GM12878 (cell line): ENCODE results near the gene TRPV3. TPM values are rescaled to one million over a fixed set of nuclear protein-coding genes. Genes with fewer than 3 reads are reported as not detected.

Source experiments
- ATAC-seq: fragments of 200-7000 bp; cut with Tn5 transposase; 3 replicates; pipeline ENCODE4 v1.9.1; 2020; ENCODE audit warnings: mild to moderate bottlenecking, moderate library complexity
- BruUV-seq: library from RNA; stranded (reverse); fragments of 400-500 nt; replicated peaks from 2 replicates; lab custom pipeline; 2021; lab: Mats Ljungman, UMichigan
- CTCF ChIA-PET: fragments of 300-600 bp; sonication (Branson Sonifier 250); formaldehyde crosslinking; extraction: SDS; loops from one replicate; lab custom pipeline; 2021; ENCODE audit warnings: inconsistent platforms; lab: Yijun Ruan, JAX
- POLR2A ChIA-PET: fragments of 350-600 bp; formaldehyde crosslinking; extraction: SDS; loops from one replicate; lab custom pipeline; 2021; ENCODE audit warnings: inconsistent platforms; lab: Charles Lee
- RAD21 ChIA-PET: fragments of 300-600 bp; sonication (Branson Sonifier 250); formaldehyde crosslinking; loops from one replicate; lab custom pipeline; 2023; ENCODE audit warnings: antibody characterized with exemption; ENCODE audit not compliant: unreplicated experiment; lab: Charles Lee
- SMC1A ChIA-PET: fragments of 300-600 bp; sonication (Branson Sonifier 250); formaldehyde crosslinking; loops from one replicate; lab custom pipeline; 2023; ENCODE audit not compliant: unreplicated experiment, uncharacterized antibody; lab: Charles Lee
- DNase-seq: peaks from one replicate; pipeline ENCODE4 v3.0.0-alpha.2; 2011; ENCODE audit warnings: low read depth, low spot score
- FAIRE-seq: peaks from 3 replicates; lab custom pipeline; 2011; peaks lifted over from hg19 to GRCh38; lab: Jason Lieb, UNC
- H2AFZ ChIP-seq: 2 replicates; pipeline ENCODE4 v1.6.0; 2011; ENCODE audit warnings: low read depth, low read length, control low read depth; ENCODE audit not compliant: control insufficient read depth
- H3K27ac ChIP-seq: 2 replicates; pipeline ENCODE4 v1.5.1; 2011; ENCODE audit warnings: control low read depth; ENCODE audit not compliant: control insufficient read depth, insufficient read depth
- H3K27me3 ChIP-seq, 2 experiments: replicated peaks in 1 of 2; 2 replicates each; pipeline versions ENCODE4 v1.6.0 to v1.6.1; 2011; ENCODE audit warnings: low read length in 1 of 2; ENCODE audit not compliant: control insufficient read depth in 2 of 2, insufficient read depth in 2 of 2
- H3K36me3 ChIP-seq, 2 experiments: 2 replicates each; pipeline ENCODE4 v1.5.1; 2011; ENCODE audit warnings: low read length in 1 of 2; ENCODE audit not compliant: control insufficient read depth in 2 of 2, insufficient read depth in 2 of 2
- H3K4me1 ChIP-seq: 2 replicates; pipeline ENCODE4 v1.6.1; 2011; ENCODE audit warnings: mild to moderate bottlenecking, low read length, moderate library complexity, mixed read lengths; ENCODE audit not compliant: control insufficient read depth, insufficient read depth
- H3K4me2 ChIP-seq: 2 replicates; pipeline ENCODE4 v1.6.0; 2011; ENCODE audit warnings: control low read depth; ENCODE audit not compliant: control insufficient read depth, insufficient read depth
- H3K4me3 ChIP-seq: fragments of 200-600 bp; sonication (generic); 2 replicates; pipeline ENCODE4 v1.5.1; 2016
- H3K79me2 ChIP-seq: 2 replicates; pipeline ENCODE4 v1.6.0; 2011; ENCODE audit warnings: low read length; ENCODE audit not compliant: control insufficient read depth, insufficient read depth
- H3K9ac ChIP-seq: 2 replicates; pipeline ENCODE4 v1.8.0; 2011; ENCODE audit warnings: low read length, control low read depth, mixed read lengths; ENCODE audit not compliant: control insufficient read depth, insufficient read depth
- H3K9me3 ChIP-seq: replicated peaks from 3 replicates; pipeline ENCODE4 v1.5.1; 2011; ENCODE audit warnings: mild to moderate bottlenecking, low read length; ENCODE audit not compliant: control insufficient read depth, insufficient read depth
- H4K20me1 ChIP-seq: 2 replicates; pipeline ENCODE4 v1.6.0; 2011; ENCODE audit not compliant: control insufficient read depth, insufficient read depth
- ASH2L ChIP-seq: fragments of 300-600, 200-600 bp; sonication (generic); IDR thresholded peaks from 2 replicates; pipeline ENCODE4 v1.6.1; 2017; ENCODE audit warnings: low read depth, mild to moderate bottlenecking, borderline replicate concordance
- CHD4 ChIP-seq: fragments of 200-600 bp; sonication (generic); IDR thresholded peaks from 2 replicates; pipeline ENCODE4 v1.6.1; 2016; ENCODE audit warnings: mild to moderate bottlenecking
- ETV6 ChIP-seq, 2 experiments: fragments of 450-650 bp in 1 of 2; IDR thresholded peaks in 1 of 2; conservative IDR thresholded peaks in 1 of 2; 2 replicates each; pipeline ENCODE4 v1.6.1; 2014; ENCODE audit warnings: antibody characterized with exemption in 1 of 2, borderline replicate concordance in 1 of 2, low read depth in 1 of 2, mild to moderate bottlenecking in 1 of 2, moderate library complexity in 1 of 2
- EZH2 ChIP-seq: IDR thresholded peaks from 2 replicates; pipeline ENCODE4 v1.6.1; 2012; ENCODE audit warnings: low read depth, mild to moderate bottlenecking, control low read depth, inconsistent platforms, low read length, borderline replicate concordance; ENCODE audit not compliant: control insufficient read depth
- NR2C1 ChIP-seq: fragments of 450-650 bp; IDR thresholded peaks from 2 replicates; pipeline ENCODE4 v1.6.1; 2017; ENCODE audit warnings: antibody characterized with exemption, mild to moderate bottlenecking, moderate library complexity
- PAX5 ChIP-seq: IDR thresholded peaks from 2 replicates; pipeline ENCODE4 v1.6.1; 2011; ENCODE audit warnings: low read depth, low read length, borderline replicate concordance
- PAX8 ChIP-seq: fragments of 450-650 bp; IDR thresholded peaks from 2 replicates; pipeline ENCODE4 v1.6.1; 2017; ENCODE audit warnings: mild to moderate bottlenecking, moderate library complexity
- RELA ChIP-seq: fragments of 450-650 bp; IDR thresholded peaks from 2 replicates; pipeline ENCODE4 v1.8.0; 2014; ENCODE audit warnings: borderline replicate concordance; ENCODE audit not compliant: partially characterized antibody
- RFX5 ChIP-seq: IDR thresholded peaks from 2 replicates; pipeline ENCODE4 v1.6.1; 2011; ENCODE audit warnings: low read depth, low read length, improper control_type of control experiment
- TCF7 ChIP-seq: IDR thresholded peaks from 2 replicates; pipeline ENCODE4 v1.6.1; 2014; ENCODE audit warnings: antibody characterized with exemption, borderline replicate concordance
- WGBS: methylation state at CpG from one replicate; pipeline ENCODE4 v1.1.6; 2016; ENCODE audit warnings: low lambda C conversion rate; ENCODE audit not compliant: insufficient replicate concordance, insufficient coverage; ENCODE audit errors: missing lambda C conversion rate; 5-methylcytosine and 5-hydroxymethylcytosine counted together
- in situ Hi-C: fragments of 300-500 bp; cut with MboI; formaldehyde crosslinking; loops from 9 replicates; pipeline ENCODE4 v1.14.3; 2018; ENCODE audit warnings: mixed read lengths
- intact Hi-C: fragments of 100-400 bp; cut with micrococcal nuclease; formaldehyde crosslinking; loops from one replicate; pipeline ENCODE4 v1.14.2; 2022; ENCODE audit not compliant: unreplicated experiment
- polyA plus RNA-seq, 11 experiments: library from polyadenylated mRNA; depleted of rRNA in 4 of 11; unstranded in 6 of 11; stranded (reverse) in 5 of 11; fragments of >200 nt; fragmentation: Nextera tagmentation in 4 of 11; fragmentation: Illumina TruSeq in 1 of 11; extraction: Ambion mirVana in 4 of 11; extraction: Trizol in 1 of 11; gene quantifications; 1 replicate in 1 of 11; 2 replicates in 10 of 11; pipeline versions ENCODE4 v1.2.1 to v1.2.3, GENCODE V29; 2011 to 2016; ENCODE audit warnings: inconsistent platforms in 2 of 11, missing spikeins in 2 of 11, low read depth in 1 of 11
- total RNA-seq, 4 experiments: library from RNA; depleted of rRNA in 3 of 4; stranded (reverse); fragments of >200 nt in 3 of 4; fragmentation: Illumina TruSeq in 1 of 4; extraction: Trizol in 1 of 4; gene quantifications; 2 replicates each; pipeline versions ENCODE4 v1.2.1 to v1.2.3, GENCODE V29; 2013 to 2021
- TF ChIP-seq, protein P1 (sequence below): fragments of 450-650 bp; IDR thresholded peaks from 2 replicates; pipeline ENCODE4 v1.6.1; 2018; ENCODE audit warnings: borderline replicate concordance, mild to moderate bottlenecking; ENCODE audit not compliant: partially characterized antibody

TRPV3 gene
- total and polyA plus RNA-seq, 10 of the 15 experiments (the other 5 are each of a cell fraction or from before 2014, with no cell fraction given), result 0.52 to 12.0 (median 2.7) TPM

DNA sequence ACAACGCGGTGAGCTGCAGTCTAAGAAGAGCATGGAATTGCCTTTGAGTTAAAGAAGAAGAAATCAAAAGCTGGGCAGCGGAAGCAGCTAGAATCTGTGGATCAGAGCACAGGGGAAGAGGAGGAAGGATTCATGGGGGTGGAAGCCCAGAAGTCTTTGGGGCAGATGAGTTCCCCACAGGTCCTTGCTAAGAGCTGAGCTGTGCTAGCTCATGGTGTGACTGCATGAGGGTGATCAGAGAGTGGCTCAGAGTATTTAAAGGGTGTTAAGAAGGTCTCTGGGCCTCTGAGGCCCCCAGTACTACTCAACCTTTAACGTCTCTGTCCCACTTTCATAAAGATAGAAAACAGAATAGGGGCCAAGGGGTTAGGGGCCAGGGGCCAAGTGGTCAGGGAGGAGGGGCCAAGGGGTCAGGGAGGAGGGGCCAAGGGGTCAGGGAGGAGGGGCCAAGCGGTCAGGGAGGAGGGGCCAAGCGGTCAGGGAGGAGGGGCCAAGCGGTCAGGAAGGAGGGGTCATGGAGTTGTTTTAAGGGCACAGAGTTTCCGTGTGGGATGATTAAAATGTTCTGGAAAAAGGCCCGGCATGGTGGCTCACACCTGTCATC, 12.0 kb upstream of the TRPV3 start (continued):
- no peak for TF ChIP-seq ASH2L
- no peak for TF ChIP-seq CHD4
- no peak for TF ChIP-seq RFX5
- TF ChIP-seq RELA, result no peak
- TF ChIP-seq, protein P1, sequence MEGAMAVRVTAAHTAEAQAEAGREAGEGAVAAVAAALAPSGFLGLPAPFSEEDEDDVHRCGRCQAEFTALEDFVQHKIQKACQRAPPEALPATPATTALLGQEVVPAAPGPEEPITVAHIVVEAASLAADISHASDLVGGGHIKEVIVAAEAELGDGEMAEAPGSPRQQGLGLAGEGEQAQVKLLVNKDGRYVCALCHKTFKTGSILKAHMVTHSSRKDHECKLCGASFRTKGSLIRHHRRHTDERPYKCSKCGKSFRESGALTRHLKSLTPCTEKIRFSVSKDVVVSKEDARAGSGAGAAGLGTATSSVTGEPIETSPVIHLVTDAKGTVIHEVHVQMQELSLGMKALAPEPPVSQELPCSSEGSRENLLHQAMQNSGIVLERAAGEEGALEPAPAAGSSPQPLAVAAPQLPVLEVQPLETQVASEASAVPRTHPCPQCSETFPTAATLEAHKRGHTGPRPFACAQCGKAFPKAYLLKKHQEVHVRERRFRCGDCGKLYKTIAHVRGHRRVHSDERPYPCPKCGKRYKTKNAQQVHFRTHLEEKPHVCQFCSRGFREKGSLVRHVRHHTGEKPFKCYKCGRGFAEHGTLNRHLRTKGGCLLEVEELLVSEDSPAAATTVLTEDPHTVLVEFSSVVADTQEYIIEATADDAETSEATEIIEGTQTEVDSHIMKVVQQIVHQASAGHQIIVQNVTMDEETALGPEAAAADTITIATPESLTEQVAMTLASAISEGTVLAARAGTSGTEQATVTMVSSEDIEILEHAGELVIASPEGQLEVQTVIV, result no peak

DNA sequence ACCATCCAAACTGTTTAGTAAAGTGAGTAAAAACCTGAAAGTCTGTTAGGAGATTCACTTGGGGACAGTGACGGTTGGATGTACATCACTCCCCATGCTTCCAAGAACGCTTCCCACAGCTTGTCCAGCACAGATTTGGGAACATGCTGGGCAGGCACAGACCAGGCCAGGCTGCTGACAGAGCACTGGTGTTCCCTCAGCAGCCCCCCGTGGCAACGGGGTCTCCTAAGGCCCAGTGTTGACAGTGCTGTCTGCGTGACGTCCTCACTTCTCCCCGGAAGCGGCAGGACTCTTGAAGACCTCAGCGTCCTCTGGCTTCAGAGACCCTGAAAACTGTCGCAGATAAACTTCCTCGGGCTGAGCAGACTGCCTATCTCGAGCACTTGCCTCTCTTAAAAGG, 8.9 kb upstream of the TRPV3 start:
- Histone ChIP-seq H3K79me2 (no peaks in the 10 kb centered on the region), H2AFZ (no peak overlapping the region), H3K9me3 (no peaks in the 10 kb centered on the region), H3K27ac (no peak overlapping the region), H3K4me3 (no peak overlapping the region), H3K4me2 (no peak overlapping the region), H3K27me3 (no peaks in the 10 kb centered on the region), H3K36me3 (no peaks in the 10 kb centered on the region; a peak in 1 of 4 replicates), H3K9ac (no peak overlapping the region), H3K4me1 (peaks cover 17% of the 10 kb centered on the region), H4K20me1 (no peaks in the 10 kb centered on the region)
- in situ Hi-C loops, result no loop called here
- CTCF ChIA-PET, result interaction anchor here (1.7 kb wide), 1 partner anchor 36 kb away, joined by 3 read pairs; no protein-coding TSS in a partner anchor
- intact Hi-C loops, result no loop called here
- no TSS peak for BruUV-seq
- 88% methylated on average over 12 of the region's 12 CpGs for WGBS
- SMC1A ChIA-PET, result no interaction called here
- RAD21 ChIA-PET, result no interaction called here
- no peak for TF ChIP-seq PAX5
- TF ChIP-seq ETV6 (conservative IDR thresholded peaks at IDR 0.05 in 1 of 2, IDR thresholded peaks at IDR 0.05 in 1 of 2; ENCODE audit: borderline replicate concordance in 1 of 2, low read depth in 1 of 2), result no peak
- no peak for TF ChIP-seq TCF7
- no peak for TF ChIP-seq EZH2
- no peak for TF ChIP-seq PAX8
- no peak for TF ChIP-seq NR2C1
- DNase-seq (no peak), FAIRE-seq (no peak), ATAC-seq (no peak)
- POLR2A ChIA-PET, result no interaction called here
